ENCODE results near the gene TXK. TPM values are rescaled to one million over a fixed set of nuclear protein-coding genes. Genes with fewer than 3 reads are reported as not detected.

Gene TXK
- total RNA-seq, 1 donor from 2014 or later, result 0.36 TPM

DNA sequence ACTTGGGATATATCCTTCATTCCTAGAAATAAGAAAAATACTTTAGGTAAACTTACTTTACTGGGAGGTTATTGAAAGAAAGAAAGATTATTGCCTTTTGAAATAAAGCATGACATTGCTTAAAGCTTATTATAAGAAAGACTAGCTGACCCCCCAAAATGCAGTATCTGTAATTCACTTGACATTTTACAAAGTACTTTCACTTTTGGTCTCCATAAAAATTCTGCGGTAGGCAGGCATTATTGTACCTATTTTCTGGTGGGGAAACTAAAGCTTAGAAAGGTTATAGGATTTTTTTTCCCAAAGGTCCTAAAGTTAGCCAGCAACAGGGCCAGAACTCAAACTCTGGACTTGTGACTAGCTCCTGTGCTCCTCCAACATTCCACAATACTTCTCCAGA is 29.7 kb upstream of the TXK start:
- Mint-ChIP-seq H3K4me1 (ENCODE audit: unreplicated experiment) (no peaks in the 10 kb centered on the region), H3K36me3 (ENCODE audit: low read depth, unreplicated experiment) (peaks cover 3% of the 10 kb centered on the region), H3K27ac (ENCODE audit: unreplicated experiment) (no peak overlapping the region), H3K27me3 (ENCODE audit: unreplicated experiment) (no peaks in the 10 kb centered on the region), H3K4me3 (ENCODE audit: unreplicated experiment) (no peak overlapping the region), H3K9me3 (ENCODE audit: unreplicated experiment) (no peaks in the 10 kb centered on the region)
- TF ChIP-seq, protein P1, sequence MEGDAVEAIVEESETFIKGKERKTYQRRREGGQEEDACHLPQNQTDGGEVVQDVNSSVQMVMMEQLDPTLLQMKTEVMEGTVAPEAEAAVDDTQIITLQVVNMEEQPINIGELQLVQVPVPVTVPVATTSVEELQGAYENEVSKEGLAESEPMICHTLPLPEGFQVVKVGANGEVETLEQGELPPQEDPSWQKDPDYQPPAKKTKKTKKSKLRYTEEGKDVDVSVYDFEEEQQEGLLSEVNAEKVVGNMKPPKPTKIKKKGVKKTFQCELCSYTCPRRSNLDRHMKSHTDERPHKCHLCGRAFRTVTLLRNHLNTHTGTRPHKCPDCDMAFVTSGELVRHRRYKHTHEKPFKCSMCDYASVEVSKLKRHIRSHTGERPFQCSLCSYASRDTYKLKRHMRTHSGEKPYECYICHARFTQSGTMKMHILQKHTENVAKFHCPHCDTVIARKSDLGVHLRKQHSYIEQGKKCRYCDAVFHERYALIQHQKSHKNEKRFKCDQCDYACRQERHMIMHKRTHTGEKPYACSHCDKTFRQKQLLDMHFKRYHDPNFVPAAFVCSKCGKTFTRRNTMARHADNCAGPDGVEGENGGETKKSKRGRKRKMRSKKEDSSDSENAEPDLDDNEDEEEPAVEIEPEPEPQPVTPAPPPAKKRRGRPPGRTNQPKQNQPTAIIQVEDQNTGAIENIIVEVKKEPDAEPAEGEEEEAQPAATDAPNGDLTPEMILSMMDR (IDR thresholded peaks at IDR 0.05; ENCODE audit: unreplicated experiment), result no peak
- DNase-seq (ENCODE audit: low spot score), result no peak

DNA sequence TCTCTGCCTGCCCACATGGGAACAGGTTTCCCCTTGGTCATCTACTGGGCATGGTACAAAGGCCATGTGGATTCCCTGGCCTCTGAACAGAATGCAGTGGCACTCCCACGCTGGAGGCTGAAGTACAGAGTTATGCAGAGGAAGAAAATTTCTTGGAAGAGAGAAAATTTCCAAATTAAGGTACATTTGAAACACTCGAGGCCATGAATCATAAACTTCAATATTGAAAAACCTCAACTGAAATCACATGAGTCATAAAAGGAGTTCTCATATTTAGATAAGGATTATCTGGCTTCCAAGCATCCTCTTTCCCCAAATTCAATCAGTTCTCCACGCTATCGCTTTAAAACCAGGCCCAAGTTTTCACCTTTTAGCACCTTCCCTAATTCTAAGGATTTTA is 28.1 kb upstream of the TXK start:
- Mint-ChIP-seq H3K9me3 (ENCODE audit: unreplicated experiment) (no peaks in the 10 kb centered on the region), H3K4me3 (ENCODE audit: unreplicated experiment) (no peak overlapping the region), H3K36me3 (ENCODE audit: low read depth, unreplicated experiment) (peaks cover 3% of the 10 kb centered on the region), H3K4me1 (ENCODE audit: unreplicated experiment) (no peaks in the 10 kb centered on the region), H3K27me3 (ENCODE audit: unreplicated experiment) (no peaks in the 10 kb centered on the region), H3K27ac (ENCODE audit: unreplicated experiment) (no peak overlapping the region)
- no peak for DNase-seq (ENCODE audit: low spot score)
- TF ChIP-seq, protein P1 (IDR thresholded peaks at IDR 0.05; ENCODE audit: unreplicated experiment), result no peak

DNA sequence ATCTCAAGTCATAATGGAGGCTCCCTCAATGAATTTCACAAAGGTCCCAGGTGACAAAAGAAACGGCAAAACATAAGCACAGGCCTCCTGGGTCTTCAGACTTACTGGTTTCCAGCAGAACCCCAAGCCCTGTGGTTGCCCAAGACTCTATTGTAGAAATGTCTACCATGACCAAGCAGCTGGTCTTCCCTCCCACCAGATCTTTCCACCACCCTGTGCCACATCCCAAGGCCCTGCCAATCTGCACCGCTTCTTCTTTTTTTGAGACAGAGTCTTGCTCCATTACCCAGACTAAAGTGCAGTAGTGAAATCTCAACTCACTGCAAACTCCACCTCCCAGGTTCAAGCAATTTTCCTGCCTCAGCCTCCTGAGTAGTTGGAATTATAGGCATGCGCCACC is 23.2 kb upstream of the TXK start:
- Mint-ChIP-seq H3K36me3 (ENCODE audit: low read depth, unreplicated experiment) (peaks cover 27% of the 10 kb centered on the region), H3K4me1 (ENCODE audit: unreplicated experiment) (no peaks in the 10 kb centered on the region)
- DNase-seq (ENCODE audit: low spot score), result no peak

DNA sequence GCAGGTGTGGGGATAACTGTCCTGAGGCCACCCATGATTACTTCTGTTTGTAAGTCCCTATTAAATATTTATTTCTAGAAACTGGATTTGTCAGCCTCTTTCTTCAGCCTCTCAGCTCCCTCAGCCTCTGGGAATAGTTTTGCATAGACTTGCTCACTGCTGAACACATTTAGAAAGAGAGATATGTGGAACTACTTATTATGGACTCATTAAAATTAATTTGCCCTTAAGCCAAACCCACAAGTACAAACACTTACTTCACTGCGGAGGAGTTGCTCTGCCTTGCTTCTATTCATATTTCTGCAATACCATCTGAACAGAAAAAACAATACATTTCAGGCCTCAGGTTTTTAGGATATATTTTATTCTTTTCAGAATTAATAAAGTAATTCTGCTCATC is 22.4 kb upstream of the TXK start:
- Mint-ChIP-seq H3K27ac (ENCODE audit: unreplicated experiment) (no peak overlapping the region), H3K9me3 (ENCODE audit: unreplicated experiment) (no peaks in the 10 kb centered on the region), H3K4me1 (ENCODE audit: unreplicated experiment) (no peaks in the 10 kb centered on the region), H3K27me3 (ENCODE audit: unreplicated experiment) (no peaks in the 10 kb centered on the region), H3K36me3 (ENCODE audit: low read depth, unreplicated experiment) (peaks cover 27% of the 10 kb centered on the region), H3K4me3 (ENCODE audit: unreplicated experiment) (no peak overlapping the region)
- TF ChIP-seq, protein P1 (IDR thresholded peaks at IDR 0.05; ENCODE audit: unreplicated experiment), result no peak
- no peak for DNase-seq (ENCODE audit: low spot score)

More for the DNA sequence above, 23.2 kb upstream of the TXK start:
- TF ChIP-seq, protein P1 (IDR thresholded peaks at IDR 0.05; ENCODE audit: unreplicated experiment), result no peak
- no peak overlapping the region for H3K4me3 Mint-ChIP-seq (ENCODE audit: unreplicated experiment)
- H3K27ac Mint-ChIP-seq (ENCODE audit: unreplicated experiment), result no peak overlapping the region
- H3K9me3 Mint-ChIP-seq (ENCODE audit: unreplicated experiment), result no peaks in the 10 kb centered on the region
- H3K27me3 Mint-ChIP-seq (ENCODE audit: unreplicated experiment), result no peaks in the 10 kb centered on the region

DNA sequence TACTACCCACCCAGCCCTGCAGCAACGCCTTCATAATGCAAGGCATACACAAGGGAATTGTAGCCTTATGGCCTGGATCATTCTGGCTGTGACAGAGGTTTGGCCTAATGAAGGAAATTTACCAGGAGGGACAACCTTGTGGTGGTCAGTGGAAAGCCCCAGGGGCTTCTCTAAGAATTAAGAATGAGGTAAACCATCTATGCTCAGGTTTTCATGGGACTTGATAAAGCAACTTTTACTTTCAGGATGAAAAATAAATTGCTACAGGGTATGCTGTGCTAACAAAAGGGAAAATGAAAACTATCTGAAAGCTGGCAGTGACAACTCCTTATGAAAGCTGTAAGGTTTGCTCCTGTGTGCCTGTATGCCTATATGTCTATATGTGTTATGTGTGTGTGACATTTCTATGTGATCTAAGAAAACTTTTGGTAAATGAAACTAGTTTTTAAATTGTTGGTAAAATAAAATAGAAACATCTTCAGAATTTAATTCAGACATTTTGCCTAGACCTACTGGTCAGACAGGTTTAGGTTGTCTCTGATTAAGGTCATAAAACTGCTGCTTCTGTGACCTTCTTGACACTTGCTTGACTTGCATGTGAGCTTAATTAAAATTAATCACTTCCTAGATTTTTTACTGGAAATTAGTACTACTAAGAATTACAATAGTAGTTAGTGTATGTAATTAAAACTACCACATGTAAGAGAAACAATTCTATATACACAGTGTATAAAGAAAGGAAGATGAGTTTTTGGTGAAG is 19.9 kb upstream of the TXK start:
- H3K4me1 Mint-ChIP-seq (ENCODE audit: unreplicated experiment), result no peaks in the 10 kb centered on the region
- no peaks in the 10 kb centered on the region for H3K9me3 Mint-ChIP-seq (ENCODE audit: unreplicated experiment)
- no peak overlapping the region for H3K27ac Mint-ChIP-seq (ENCODE audit: unreplicated experiment)
- H3K27me3 Mint-ChIP-seq (ENCODE audit: unreplicated experiment), result no peaks in the 10 kb centered on the region
- no peak for DNase-seq (ENCODE audit: low spot score)
- H3K36me3 Mint-ChIP-seq (ENCODE audit: low read depth, unreplicated experiment), result peaks cover 24% of the 10 kb centered on the region
- TF ChIP-seq, protein P1 (IDR thresholded peaks at IDR 0.05; ENCODE audit: unreplicated experiment), result no peak
- no peak overlapping the region for H3K4me3 Mint-ChIP-seq (ENCODE audit: unreplicated experiment)
